GM18526 (cell line): ENCODE data around the gene GALR3.

Experiments used
- POLR2A ChIP-seq: IDR thresholded peaks from 3 replicates; pipeline ENCODE4 v1.6.1; 2011; ENCODE audit not compliant: insufficient read length; ENCODE audit errors: extremely low read depth

The GALR3 gene

GRCh38 chr22:37832022-37832857, 9.1 kb downstream of the GALR3 start:
- no peak for TF ChIP-seq POLR2A

- TF ChIP-seq POLR2A: no peak
Measured at GRCh38 chr22:37842015-37842793, 19.0 kb downstream of the GALR3 start.

- TF ChIP-seq POLR2A: no peak
Measured at GRCh38 chr22:37843741-37844089, 20.5 kb downstream of the GALR3 start.

GRCh38 chr22:37844904-37845329, 21.7 kb downstream of the GALR3 start:
- no peak for TF ChIP-seq POLR2A

- no peak for TF ChIP-seq POLR2A
Measured at GRCh38 chr22:37846433-37846832, 23.3 kb downstream of the GALR3 start.

GRCh38 chr22:37848587-37849088, 25.5 kb downstream of the GALR3 start:
- no peak for TF ChIP-seq POLR2A

- peak; percentile 84 for TF ChIP-seq POLR2A
Measured at GRCh38 chr22:37849089-37849751, 26.0 kb downstream of the GALR3 start, which contains the start of gene EIF3L. Gene EIF3L (plus strand): TSS chr22:37849419. CDS start chr22:37849450, 31 bp downstream.

- TF ChIP-seq POLR2A: no peak
Measured at GRCh38 chr22:37850801-37851200, 27.6 kb downstream of the GALR3 start.

GRCh38 chr22:37852418-37852817, 29.2 kb downstream of the GALR3 start:
- no peak for TF ChIP-seq POLR2A

- no peak for TF ChIP-seq POLR2A
Measured at GRCh38 chr22:37854946-37855345, 31.8 kb downstream of the GALR3 start.

- TF ChIP-seq POLR2A: no peak
Measured at GRCh38 chr22:37855462-37855861, 32.3 kb downstream of the GALR3 start.

- TF ChIP-seq POLR2A: no peak
Measured at GRCh38 chr22:37860796-37861421, 37.7 kb downstream of the GALR3 start.

GRCh38 chr22:37862570-37863325, 39.6 kb downstream of the GALR3 start:
- TF ChIP-seq POLR2A: no peak

GRCh38 chr22:37865510-37865909, 42.3 kb downstream of the GALR3 start:
- no peak for TF ChIP-seq POLR2A
